GM12872 (cell line): ENCODE results near the gene UFC1.

Experiments
- CTCF ChIP-seq: IDR thresholded peaks from 3 replicates; pipeline ENCODE4 v1.5.1; 2011; ENCODE audit warnings: low read depth, mild to moderate bottlenecking, low read length, moderate library complexity; ENCODE audit not compliant: insufficient read depth

The UFC1 gene

GRCh38 chr1:161191971-161192370 is 38.2 kb downstream of the UFC1 start:
- no peak for TF ChIP-seq CTCF

- TF ChIP-seq CTCF = peak; percentile 97
Observed at GRCh38 chr1:161192476-161193465, 39.0 kb downstream of the UFC1 start.

GRCh38 chr1:161193561-161194235 is 39.9 kb downstream of the UFC1 start:
- TF ChIP-seq CTCF = no peak

- TF ChIP-seq CTCF = no peak
Observed at GRCh38 chr1:161195171-161195570, 41.4 kb downstream of the UFC1 start.

- no peak for TF ChIP-seq CTCF
Observed at GRCh38 chr1:161196111-161196510, 42.3 kb downstream of the UFC1 start.

GRCh38 chr1:161196521-161197451 is 43.0 kb downstream of the UFC1 start:
- TF ChIP-seq CTCF = no peak

- no peak for TF ChIP-seq CTCF
Observed at GRCh38 chr1:161197560-161198193, 43.9 kb downstream of the UFC1 start.
